Activated CD4-positive, alpha-beta T cell treated with anti-CD3 and anti-CD28 coated beads, Interleukin-2, amount 10 ng/mL, durations not matched to agents 24 days and 14 days (primary cell): ENCODE results near the gene HDDC3. TPM values are rescaled to one million over a fixed set of nuclear protein-coding genes. Genes with fewer than 3 reads are reported as not detected.

ENCODE experiments used
- DNase-seq: peaks from one replicate; pipeline ENCODE4 v3.0.0; 2022
- H3K27ac Mint-ChIP-seq: one replicate; pipeline ENCODE4 v1.8.0; 2022; ENCODE audit warnings: mild to moderate bottlenecking, mixed read lengths
- H3K27me3 Mint-ChIP-seq: one replicate; pipeline ENCODE4 v1.8.0; 2022; ENCODE audit warnings: mixed read lengths
- H3K36me3 Mint-ChIP-seq: one replicate; pipeline ENCODE4 v1.8.0; 2022; ENCODE audit warnings: low read depth, mild to moderate bottlenecking, mixed read lengths
- H3K4me1 Mint-ChIP-seq: one replicate; pipeline ENCODE4 v1.8.0; 2021; ENCODE audit warnings: mixed read lengths
- H3K4me3 Mint-ChIP-seq: one replicate; pipeline ENCODE4 v1.8.0; 2022; ENCODE audit warnings: mild to moderate bottlenecking, moderate library complexity, mixed read lengths
- H3K9me3 Mint-ChIP-seq: one replicate; pipeline ENCODE4 v1.8.0; 2021; ENCODE audit warnings: mixed read lengths
- intact Hi-C: fragments of 100-400 bp; cut with micrococcal nuclease; formaldehyde crosslinking; loops from one replicate; pipeline ENCODE4 v1.15.1; 2023
- total RNA-seq: library from RNA; stranded (reverse); gene quantifications from 2 replicates; pipeline ENCODE4 v1.2.3, GENCODE V29; 2022

HDDC3 gene
- total RNA-seq, 1 donor from 2014 or later: 36.3 TPM

- DNase-seq: no peak
- Mint-ChIP-seq H3K27me3 (no peaks in the 10 kb centered on the region), H3K36me3 (peaks cover 49% of the 10 kb centered on the region), H3K4me1 (peaks cover 1% of the 10 kb centered on the region), H3K27ac (no peak overlapping the region), H3K9me3 (no peaks in the 10 kb centered on the region), H3K4me3 (no peak overlapping the region)
- intact Hi-C loops: no loop called here
Measured at GRCh38 chr15:90947577-90948357, 15.4 kb upstream of the HDDC3 start.

DNA sequence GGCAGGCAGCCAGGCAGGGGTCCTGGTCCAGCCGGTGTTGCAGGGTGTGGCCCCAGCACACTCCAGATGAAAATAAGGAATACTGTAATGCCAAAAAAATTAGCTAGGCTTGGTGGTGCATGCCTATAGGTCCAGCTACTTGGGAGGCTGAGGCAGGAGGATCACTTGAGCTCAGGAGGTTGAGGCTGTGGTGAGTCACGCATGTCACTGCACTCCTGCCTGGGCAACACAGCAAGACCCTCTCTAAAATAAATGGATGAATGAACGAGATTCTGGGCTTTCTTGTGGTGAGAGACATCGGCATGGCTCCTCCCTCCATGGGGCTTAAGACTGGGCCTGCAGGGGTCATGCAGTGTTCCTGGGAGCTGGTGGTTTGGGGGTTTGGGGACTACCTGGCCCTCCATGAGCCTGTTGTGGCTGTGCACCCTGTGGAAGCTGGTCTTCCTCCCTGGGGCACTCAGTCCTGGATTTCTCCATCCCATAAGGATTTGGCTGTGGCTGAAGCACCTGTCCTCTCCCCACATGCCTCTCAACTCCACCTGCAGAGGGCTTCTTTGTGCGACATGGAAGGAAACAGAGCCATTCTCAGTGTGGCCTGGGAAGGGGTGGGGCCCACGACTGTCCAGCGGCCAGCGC is 14.7 kb upstream of the HDDC3 start:
- Mint-ChIP-seq H3K27me3 (no peaks in the 10 kb centered on the region), H3K36me3 (peaks cover 47% of the 10 kb centered on the region), H3K4me1 (no peaks in the 10 kb centered on the region), H3K27ac (no peak overlapping the region), H3K9me3 (no peaks in the 10 kb centered on the region), H3K4me3 (no peak overlapping the region)
- intact Hi-C loops: no loop called here
- DNase-seq: no peak

- no peak for DNase-seq
- intact Hi-C loops: no loop called here
- peaks cover 45% of the 10 kb centered on the region for H3K36me3 Mint-ChIP-seq
Measured at GRCh38 chr15:90946538-90946937, 14.2 kb upstream of the HDDC3 start.

DNA sequence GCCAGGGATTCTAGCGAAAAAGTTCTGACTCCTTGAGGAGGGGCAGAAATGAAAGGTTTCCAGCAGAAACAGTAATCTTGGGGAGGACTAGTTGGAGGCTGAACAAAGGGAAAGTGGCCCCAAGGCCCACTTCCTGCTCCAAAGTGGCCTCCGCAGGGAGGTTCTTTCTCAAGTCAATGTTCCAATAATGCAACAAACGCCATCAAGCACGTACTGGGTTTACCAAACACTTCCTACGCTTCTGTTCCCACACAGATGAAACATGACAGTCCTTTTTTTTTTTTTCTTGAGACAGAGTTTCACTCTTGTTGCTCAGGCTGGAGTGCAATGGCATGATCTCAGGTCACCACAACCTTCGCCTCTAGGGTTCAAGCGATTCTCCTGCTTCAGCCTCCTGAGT is 12.7 kb upstream of the HDDC3 start:
- Mint-ChIP-seq H3K27me3 (no peaks in the 10 kb centered on the region), H3K27ac (no peak overlapping the region), H3K4me1 (peaks cover 2% of the 10 kb centered on the region), H3K36me3 (peaks cover 47% of the 10 kb centered on the region), H3K9me3 (no peaks in the 10 kb centered on the region), H3K4me3 (no peak overlapping the region)
- intact Hi-C loops: no loop called here
- DNase-seq: no peak

More at GRCh38 chr15:90946538-90946937, 14.2 kb upstream of the HDDC3 start:
- no peaks in the 10 kb centered on the region for H3K27me3 Mint-ChIP-seq
- H3K9me3 Mint-ChIP-seq: no peaks in the 10 kb centered on the region
- H3K4me3 Mint-ChIP-seq: no peak overlapping the region
- H3K27ac Mint-ChIP-seq: no peak overlapping the region
- H3K4me1 Mint-ChIP-seq: no peaks in the 10 kb centered on the region

DNA sequence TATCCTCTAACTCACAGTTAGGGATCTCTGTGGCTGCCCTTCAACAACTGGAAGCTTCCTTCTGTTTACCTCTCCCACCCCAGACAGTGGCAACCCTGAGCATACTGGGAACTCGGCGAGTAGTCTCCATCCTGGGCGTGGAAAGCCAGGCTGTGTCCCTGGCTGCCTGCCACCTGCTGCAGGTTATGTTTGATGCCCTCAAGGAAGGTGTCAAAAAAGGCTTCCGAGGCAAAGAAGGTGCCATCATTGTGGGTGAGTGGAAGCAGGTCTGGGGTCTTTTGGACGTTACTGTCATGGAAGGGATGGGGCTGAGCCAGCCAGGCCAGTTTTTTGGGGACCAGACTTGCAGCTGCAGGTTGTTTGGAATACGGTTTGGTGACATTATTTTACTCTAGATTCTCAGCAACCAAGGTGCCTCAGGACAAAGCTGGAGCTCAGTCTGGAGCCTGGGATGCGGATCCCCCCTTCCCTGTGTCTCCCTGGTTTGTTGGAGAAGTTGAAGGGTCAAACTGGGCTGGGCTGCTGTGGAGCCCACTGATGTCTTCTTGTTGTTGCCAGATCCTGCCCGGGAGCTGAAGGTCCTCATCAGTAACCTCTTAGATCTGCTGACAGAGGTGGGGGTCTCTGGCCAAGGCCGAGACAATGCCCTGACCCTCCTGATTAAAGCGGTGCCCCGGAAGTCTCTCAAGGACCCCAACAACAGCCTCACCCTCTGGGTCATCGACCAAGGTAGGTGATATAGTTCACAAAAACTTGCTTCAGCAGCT is 10.2 kb upstream of the HDDC3 start:
- H3K27me3 Mint-ChIP-seq: no peaks in the 10 kb centered on the region
- DNase-seq: no peak
- no peak overlapping the region for H3K4me3 Mint-ChIP-seq
- H3K27ac Mint-ChIP-seq: no peak overlapping the region
- H3K4me1 Mint-ChIP-seq: peaks cover 2% of the 10 kb centered on the region
- H3K36me3 Mint-ChIP-seq: peaks cover 53% of the 10 kb centered on the region
- intact Hi-C loops: no loop called here
- H3K9me3 Mint-ChIP-seq: no peaks in the 10 kb centered on the region

GRCh38 chr15:90941038-90941437 is 8.7 kb upstream of the HDDC3 start:
- intact Hi-C loops: no loop called here
- no peak for DNase-seq
- H3K36me3 Mint-ChIP-seq: peaks cover 56% of the 10 kb centered on the region
- peaks cover 11% of the 10 kb centered on the region for H3K4me1 Mint-ChIP-seq
- H3K27ac Mint-ChIP-seq: no peak overlapping the region
- no peak overlapping the region for H3K4me3 Mint-ChIP-seq
- no peaks in the 10 kb centered on the region for H3K9me3 Mint-ChIP-seq
- H3K27me3 Mint-ChIP-seq: no peaks in the 10 kb centered on the region

DNA sequence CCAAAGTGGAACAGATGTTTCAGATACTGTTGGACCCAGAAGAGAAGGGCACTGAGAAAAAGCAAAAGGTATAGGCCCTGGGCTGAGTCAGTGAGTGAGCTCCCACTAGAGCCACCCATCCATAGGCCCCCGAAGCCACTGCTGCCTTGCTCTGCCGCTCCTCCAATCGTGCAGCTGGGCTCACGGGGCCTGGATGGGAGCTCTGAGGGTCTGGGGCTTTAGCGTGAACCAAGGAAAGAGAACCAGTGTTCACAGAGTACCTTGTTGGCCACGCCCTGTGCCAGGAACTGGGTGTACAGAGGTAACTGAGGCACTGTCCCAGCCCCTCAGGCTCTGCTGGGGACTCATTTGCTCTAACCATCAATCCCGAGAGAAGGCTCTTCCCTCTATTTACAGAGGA is 7.4 kb upstream of the HDDC3 start:
- DNase-seq: no peak
- peaks cover 13% of the 10 kb centered on the region for H3K4me1 Mint-ChIP-seq
- H3K4me3 Mint-ChIP-seq: no peak overlapping the region
- H3K9me3 Mint-ChIP-seq: no peaks in the 10 kb centered on the region
- H3K27ac Mint-ChIP-seq: no peak overlapping the region
- no peaks in the 10 kb centered on the region for H3K27me3 Mint-ChIP-seq
- peaks cover 50% of the 10 kb centered on the region for H3K36me3 Mint-ChIP-seq
- intact Hi-C loops: loop anchor here (10.0 kb wide), 2 partner anchors 555 to 1605 kb away; partner anchors contain the start of genes IQGAP1 and POLG

DNA sequence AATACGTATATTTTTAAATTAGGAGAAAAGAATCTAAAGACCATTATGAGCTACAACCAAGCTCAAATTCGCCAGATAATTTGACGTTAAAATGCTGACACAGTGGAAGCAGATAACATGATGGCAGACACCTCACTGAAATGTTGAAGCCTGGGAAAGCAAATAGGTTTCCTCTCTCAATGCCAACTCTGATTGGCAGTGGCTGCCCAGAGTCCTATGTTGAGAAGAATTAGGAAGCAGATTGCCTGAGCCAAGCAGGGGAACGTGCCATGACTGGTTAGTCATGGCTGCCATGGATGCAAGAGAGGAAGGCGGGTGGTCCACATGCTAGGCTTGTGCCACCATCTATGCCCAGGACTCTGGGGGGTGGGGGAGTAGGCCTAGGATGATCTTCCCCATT is 5.9 kb upstream of the HDDC3 start:
- H3K4me3 Mint-ChIP-seq: no peak overlapping the region
- intact Hi-C loops: loop anchor here (10.0 kb wide), 2 partner anchors 553 to 1603 kb away; partner anchors contain the start of genes IQGAP1 and POLG
- H3K36me3 Mint-ChIP-seq: peaks cover 43% of the 10 kb centered on the region
- H3K27me3 Mint-ChIP-seq: no peaks in the 10 kb centered on the region
- H3K4me1 Mint-ChIP-seq: peaks cover 21% of the 10 kb centered on the region
- H3K27ac Mint-ChIP-seq: no peak overlapping the region
- DNase-seq: no peak
- H3K9me3 Mint-ChIP-seq: no peaks in the 10 kb centered on the region

GRCh38 chr15:90936823-90937222 is 4.5 kb upstream of the HDDC3 start:
- no peak for DNase-seq
- intact Hi-C loops: loop anchor here (10.0 kb wide), 2 partner anchors 552 to 1602 kb away; partner anchors contain the start of genes IQGAP1 and POLG
- Mint-ChIP-seq H3K36me3 (peaks cover 35% of the 10 kb centered on the region), H3K4me1 (peaks cover 28% of the 10 kb centered on the region), H3K4me3 (peak overlapping the region; percentile 81), H3K27me3 (no peaks in the 10 kb centered on the region), H3K27ac (peak overlapping the region; percentile 89), H3K9me3 (no peaks in the 10 kb centered on the region)

DNA sequence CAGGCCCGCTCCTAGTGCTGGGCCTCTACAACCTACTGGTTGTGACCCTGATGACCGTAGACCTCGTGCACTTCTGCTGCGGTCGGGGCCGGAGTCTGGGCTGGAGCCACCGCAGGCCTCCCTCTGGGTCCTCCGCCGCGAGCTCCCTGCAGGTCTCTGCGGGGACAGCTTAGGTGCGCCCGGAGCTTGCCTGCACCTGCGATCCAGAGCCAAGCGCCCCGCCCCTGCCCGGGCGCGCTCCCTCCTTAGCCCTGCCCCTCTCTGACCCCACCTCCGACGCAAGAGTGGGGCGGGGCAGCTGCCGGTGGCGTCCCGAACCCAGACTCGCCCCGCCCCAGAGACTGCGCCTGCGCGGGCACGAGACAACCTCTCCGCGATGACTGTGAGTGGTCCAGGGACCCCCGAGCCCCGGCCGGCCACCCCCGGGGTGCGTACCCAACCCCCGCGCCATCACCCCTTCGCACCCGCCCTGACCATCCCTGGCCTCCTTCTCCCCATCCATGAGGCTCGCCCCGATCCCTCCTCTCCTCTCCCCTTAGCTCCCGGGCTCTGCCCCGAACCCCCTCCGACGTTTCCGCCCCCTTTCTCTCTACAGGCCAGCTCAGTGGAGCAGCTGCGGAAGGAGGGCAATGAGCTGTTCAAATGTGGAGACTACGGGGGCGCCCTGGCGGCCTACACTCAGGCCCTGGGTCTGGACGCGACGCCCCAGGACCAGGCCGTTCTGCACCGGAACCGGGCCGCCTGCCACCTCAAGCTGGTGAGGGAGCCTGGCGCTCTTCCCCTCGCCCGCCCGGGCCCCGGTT is 2.8 kb upstream of the HDDC3 start, which contains the start of gene UNC45A:
TSS of gene UNC45A (plus strand) at position 337 of the 803 bp plus-strand sequence. CDS start at position 377, 40 bp downstream.
- H3K4me3 Mint-ChIP-seq: peak within 1 kb of the TSS; percentile 81
- H3K36me3 Mint-ChIP-seq: peaks cover 28% of the 10 kb centered on the region
- H3K27me3 Mint-ChIP-seq: no peaks in the 10 kb centered on the region
- H3K4me1 Mint-ChIP-seq: peaks cover 38% of the 10 kb centered on the region
- peak within 1 kb of the TSS; percentile 89 for H3K27ac Mint-ChIP-seq
- H3K9me3 Mint-ChIP-seq: no peaks in the 10 kb centered on the region
- intact Hi-C loops: loop anchor here (1.0 to 10.0 kb wide), 9 partner anchors 19 to 1600 kb away; partner anchors contain the start of genes BLM, IQGAP1, POLG and RCCD1
- peak; percentile 99 for DNase-seq

DNA sequence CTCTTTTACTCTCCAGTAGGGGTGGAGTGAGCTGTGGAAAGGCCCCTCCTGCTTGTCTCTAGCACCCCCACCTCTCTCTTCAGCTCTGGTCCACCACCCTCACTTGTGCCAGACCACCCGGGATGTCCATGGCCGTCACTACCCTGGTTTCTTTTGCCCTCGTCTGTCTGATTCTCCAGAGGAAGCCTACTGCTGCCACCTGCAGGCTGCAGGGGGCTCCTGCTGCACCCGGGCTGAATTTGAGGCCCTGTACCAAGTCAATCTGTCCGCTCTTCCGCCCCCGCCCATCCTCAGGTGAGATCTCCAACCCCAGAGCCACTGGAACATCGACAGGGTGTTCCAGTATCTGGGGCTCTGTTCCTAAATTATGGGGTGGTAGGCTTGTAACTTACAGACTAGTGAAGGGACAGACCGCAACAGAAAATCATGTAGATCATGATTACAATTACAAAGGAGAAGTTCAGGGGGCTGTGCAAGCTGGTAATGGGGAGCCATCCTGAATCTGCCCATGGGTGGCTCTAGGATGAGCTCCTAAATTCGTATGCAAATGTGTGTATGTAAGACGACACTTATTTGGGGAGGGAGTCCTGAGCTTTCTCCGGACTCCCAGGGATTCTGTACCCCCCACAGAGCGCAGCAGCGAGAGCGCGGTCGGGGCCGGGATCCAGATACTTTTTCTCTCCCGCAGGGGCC is 2.1 kb upstream of the HDDC3 start:
- H3K4me3 Mint-ChIP-seq: peak overlapping the region; percentile 81

GRCh38 chr15:90933301-90933700 is 952 bp upstream of the HDDC3 start:
- Mint-ChIP-seq H3K36me3 (peaks cover 16% of the 10 kb centered on the region), H3K4me1 (peaks cover 48% of the 10 kb centered on the region), H3K4me3 (peak overlapping the region; percentile 17), H3K9me3 (no peaks in the 10 kb centered on the region), H3K27ac (peak overlapping the region; percentile 74), H3K27me3 (no peaks in the 10 kb centered on the region)
- no peak for DNase-seq
- intact Hi-C loops: loop anchor here (2.0 to 10.0 kb wide), 6 partner anchors 61 to 1598 kb away; partner anchors contain the start of genes CIB1, IQGAP1 and POLG

More for the DNA sequence above, 2.1 kb upstream of the HDDC3 start:
- Mint-ChIP-seq H3K4me1 (peaks cover 42% of the 10 kb centered on the region), H3K9me3 (no peaks in the 10 kb centered on the region), H3K27me3 (no peaks in the 10 kb centered on the region), H3K36me3 (peaks cover 21% of the 10 kb centered on the region), H3K27ac (peak overlapping the region; percentile 89)
- DNase-seq: peak; percentile 96
- intact Hi-C loops: loop anchor here (1.0 to 10.0 kb wide), 8 partner anchors 32 to 1600 kb away; partner anchors contain the start of genes BLM, IQGAP1 and POLG
